Breast epithelium (tissue), 3 donors: ENCODE data around the gene PRSS33.

Experiments used
- CTCF ChIP-seq, 3 donors: fragments of 450-650 bp; IDR thresholded peaks; one replicate each; pipeline ENCODE4 v1.5.1; 2016 to 2017; ENCODE audit warnings: antibody characterized with exemption in 3 of 3, mild to moderate bottlenecking in 3 of 3, moderate library complexity in 3 of 3
- POLR2AphosphoS5 ChIP-seq, 3 donors: sonication (generic); formaldehyde crosslinking; IDR thresholded peaks; one replicate each; pipeline ENCODE4 v1.6.1; 2017; ENCODE audit warnings: antibody characterized with exemption in 3 of 3

- TF ChIP-seq CTCF (IDR thresholded peaks at IDR 0.05) (no peak), POLR2AphosphoS5 (IDR thresholded peaks at IDR 0.05) (no peak)
Observed at GRCh38 chr16:2762711-2763110, 24.6 kb downstream of the PRSS33 start.
